ENCODE results near the gene SLC38A5. TPM values are rescaled to one million over a fixed set of nuclear protein-coding genes. Genes with fewer than 3 reads are reported as not detected.
"Not testable (repeated sequence)": the region's sequence is repeated elsewhere in the genome, so short reads cannot be mapped to it uniquely, and the experiment has no call there.

SLC38A5 gene
- total and polyA plus RNA-seq, 2 donors from 2014 or later = 2.9 to 8.3 TPM

DNA sequence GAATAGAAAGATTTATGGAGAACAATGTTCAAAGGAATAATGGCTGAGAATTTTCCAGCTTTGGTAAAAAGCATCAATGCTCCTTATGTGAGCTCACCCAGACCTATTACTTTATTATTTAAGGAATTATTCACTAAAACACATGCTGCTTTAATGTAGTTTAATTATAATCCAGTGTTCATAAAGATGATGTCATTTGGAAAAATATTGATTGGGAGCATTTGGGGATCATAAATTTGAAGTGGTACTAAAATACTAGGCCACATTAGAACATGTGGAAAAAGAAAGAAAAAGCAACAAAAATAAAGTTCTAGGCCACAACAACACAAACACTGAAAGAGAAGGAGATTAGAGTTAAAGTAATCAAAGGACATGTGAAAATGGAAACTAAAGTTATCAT lies 20.0 kb downstream of the SLC38A5 start:
- Histone ChIP-seq H3K27me3 (ENCODE audit: control insufficient read depth, insufficient read depth, low read length) (no peaks in the 10 kb centered on the region), H3K4me3 (ENCODE audit: low read length in 3 of 3) (no peak overlapping the region), H3K9ac (ENCODE audit: low read length in 3 of 3) (no peak overlapping the region), H3K9me3 (ENCODE audit: control insufficient read depth in 2 of 3, insufficient read depth in 1 of 3, low read length in 3 of 3) (no peaks in the 10 kb centered on the region), H3K36me3 (ENCODE audit: control insufficient read depth in 2 of 3, insufficient read depth in 3 of 3, low read length in 3 of 3) (no peaks in the 10 kb centered on the region), H3K27ac (ENCODE audit: low read depth in 2 of 2, low read length in 2 of 2) (no peak overlapping the region), H3K4me1 (ENCODE audit: control insufficient read depth in 2 of 3, insufficient read depth in 2 of 3, low read depth in 1 of 3, low read length in 3 of 3) (no peaks in the 10 kb centered on the region)
- FAIRE-seq = no peak
- intact Hi-C loops (cut with DNase I) = no loop called here
- DNase-seq = no peak
- TF ChIP-seq, protein P1, sequence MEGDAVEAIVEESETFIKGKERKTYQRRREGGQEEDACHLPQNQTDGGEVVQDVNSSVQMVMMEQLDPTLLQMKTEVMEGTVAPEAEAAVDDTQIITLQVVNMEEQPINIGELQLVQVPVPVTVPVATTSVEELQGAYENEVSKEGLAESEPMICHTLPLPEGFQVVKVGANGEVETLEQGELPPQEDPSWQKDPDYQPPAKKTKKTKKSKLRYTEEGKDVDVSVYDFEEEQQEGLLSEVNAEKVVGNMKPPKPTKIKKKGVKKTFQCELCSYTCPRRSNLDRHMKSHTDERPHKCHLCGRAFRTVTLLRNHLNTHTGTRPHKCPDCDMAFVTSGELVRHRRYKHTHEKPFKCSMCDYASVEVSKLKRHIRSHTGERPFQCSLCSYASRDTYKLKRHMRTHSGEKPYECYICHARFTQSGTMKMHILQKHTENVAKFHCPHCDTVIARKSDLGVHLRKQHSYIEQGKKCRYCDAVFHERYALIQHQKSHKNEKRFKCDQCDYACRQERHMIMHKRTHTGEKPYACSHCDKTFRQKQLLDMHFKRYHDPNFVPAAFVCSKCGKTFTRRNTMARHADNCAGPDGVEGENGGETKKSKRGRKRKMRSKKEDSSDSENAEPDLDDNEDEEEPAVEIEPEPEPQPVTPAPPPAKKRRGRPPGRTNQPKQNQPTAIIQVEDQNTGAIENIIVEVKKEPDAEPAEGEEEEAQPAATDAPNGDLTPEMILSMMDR (IDR thresholded peaks at IDR 0.05; ENCODE audit: borderline replicate concordance, extremely low read depth, insufficient read depth) = no peak

DNA sequence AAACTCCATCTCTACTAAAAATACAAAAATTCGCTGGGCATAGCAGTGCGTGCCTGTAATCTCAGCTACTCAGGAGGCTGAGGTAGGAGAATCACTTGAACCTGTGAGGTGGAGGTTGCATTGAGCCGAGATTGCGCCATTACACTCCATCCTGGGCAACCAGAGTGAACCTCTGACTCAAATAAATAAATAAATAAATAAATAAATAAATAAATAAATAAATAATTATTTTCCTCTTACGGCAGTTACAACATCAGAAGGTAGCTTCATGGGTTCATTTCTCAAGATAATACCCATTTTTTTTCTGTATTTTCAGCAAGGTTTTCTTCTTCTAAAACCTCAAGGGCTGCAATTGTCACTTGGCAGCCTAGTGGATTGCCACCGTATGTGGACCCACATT lies 22.9 kb downstream of the SLC38A5 start:
- H3K9me3 ChIP-seq (ENCODE audit: control insufficient read depth in 2 of 3, insufficient read depth in 1 of 3, low read length in 3 of 3); FAIRE-seq; H3K4me3 ChIP-seq (ENCODE audit: low read length in 3 of 3); DNase-seq; H3K27me3 ChIP-seq (ENCODE audit: control insufficient read depth, insufficient read depth, low read length); H3K4me1 ChIP-seq (ENCODE audit: control insufficient read depth in 2 of 3, insufficient read depth in 2 of 3, low read depth in 1 of 3, low read length in 3 of 3); H3K9ac ChIP-seq (ENCODE audit: low read length in 3 of 3); intact Hi-C loops (cut with DNase I); H3K27ac ChIP-seq (ENCODE audit: low read depth in 2 of 2, low read length in 2 of 2); H3K36me3 ChIP-seq (ENCODE audit: control insufficient read depth in 2 of 3, insufficient read depth in 3 of 3, low read length in 3 of 3): not testable (repeated sequence)

DNA sequence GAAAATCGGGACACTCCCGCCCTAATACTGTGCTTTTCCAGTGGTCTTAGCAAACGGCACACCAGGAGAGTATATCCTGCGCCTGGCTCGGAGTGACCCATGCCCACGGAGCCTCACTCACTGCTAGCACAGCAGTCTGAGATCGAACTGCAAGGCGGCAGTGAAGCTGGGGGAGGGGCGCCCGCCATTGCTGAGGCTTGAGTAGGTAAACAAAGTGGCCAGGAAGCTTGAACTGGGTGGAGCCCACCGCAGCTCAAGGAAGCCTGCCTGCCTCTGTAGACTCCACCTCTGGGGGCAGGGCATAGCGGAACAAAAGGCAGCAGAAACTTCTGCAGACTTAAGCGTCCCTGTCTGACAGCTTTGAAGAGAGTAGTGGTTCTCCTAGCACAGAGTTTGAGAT lies 36.3 kb downstream of the SLC38A5 start:
- H3K27me3 ChIP-seq (ENCODE audit: control insufficient read depth, insufficient read depth, low read length); H3K4me1 ChIP-seq (ENCODE audit: control insufficient read depth in 2 of 3, insufficient read depth in 2 of 3, low read depth in 1 of 3, low read length in 3 of 3); FAIRE-seq; intact Hi-C loops (cut with DNase I); H3K9me3 ChIP-seq (ENCODE audit: control insufficient read depth in 2 of 3, insufficient read depth in 1 of 3, low read length in 3 of 3); H3K27ac ChIP-seq (ENCODE audit: low read depth in 2 of 2, low read length in 2 of 2); H3K4me3 ChIP-seq (ENCODE audit: low read length in 3 of 3); H3K36me3 ChIP-seq (ENCODE audit: control insufficient read depth in 2 of 3, insufficient read depth in 3 of 3, low read length in 3 of 3); H3K9ac ChIP-seq (ENCODE audit: low read length in 3 of 3): not testable (repeated sequence)
- peak in 1 of 5 donors; percentile 59 for DNase-seq

DNA sequence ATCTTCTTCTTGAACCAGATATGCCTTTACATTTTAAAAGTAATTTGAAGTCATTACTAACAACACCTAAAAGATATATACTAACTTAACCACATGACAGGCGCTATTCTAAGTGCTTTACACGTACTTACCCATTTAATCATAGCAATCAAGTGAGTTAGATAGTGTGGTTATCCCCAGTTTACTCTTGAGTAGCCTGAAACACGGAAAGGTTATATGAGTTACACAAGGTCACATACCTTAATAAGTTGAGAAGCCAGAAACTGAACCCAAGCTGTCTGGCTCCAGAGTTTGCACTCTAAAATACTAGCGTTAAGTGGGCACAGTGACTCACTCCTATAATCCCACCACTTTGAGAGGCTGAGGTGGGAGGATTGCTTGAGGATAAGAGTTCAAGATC lies 39.9 kb downstream of the SLC38A5 start:
- H3K27ac ChIP-seq (ENCODE audit: low read depth in 2 of 2, low read length in 2 of 2); H3K36me3 ChIP-seq (ENCODE audit: control insufficient read depth in 2 of 3, insufficient read depth in 3 of 3, low read length in 3 of 3); H3K9me3 ChIP-seq (ENCODE audit: control insufficient read depth in 2 of 3, insufficient read depth in 1 of 3, low read length in 3 of 3); intact Hi-C loops (cut with DNase I); H3K9ac ChIP-seq (ENCODE audit: low read length in 3 of 3); H3K27me3 ChIP-seq (ENCODE audit: control insufficient read depth, insufficient read depth, low read length); FAIRE-seq; DNase-seq; H3K4me1 ChIP-seq (ENCODE audit: control insufficient read depth in 2 of 3, insufficient read depth in 2 of 3, low read depth in 1 of 3, low read length in 3 of 3); H3K4me3 ChIP-seq (ENCODE audit: low read length in 3 of 3): not testable (repeated sequence)

DNA sequence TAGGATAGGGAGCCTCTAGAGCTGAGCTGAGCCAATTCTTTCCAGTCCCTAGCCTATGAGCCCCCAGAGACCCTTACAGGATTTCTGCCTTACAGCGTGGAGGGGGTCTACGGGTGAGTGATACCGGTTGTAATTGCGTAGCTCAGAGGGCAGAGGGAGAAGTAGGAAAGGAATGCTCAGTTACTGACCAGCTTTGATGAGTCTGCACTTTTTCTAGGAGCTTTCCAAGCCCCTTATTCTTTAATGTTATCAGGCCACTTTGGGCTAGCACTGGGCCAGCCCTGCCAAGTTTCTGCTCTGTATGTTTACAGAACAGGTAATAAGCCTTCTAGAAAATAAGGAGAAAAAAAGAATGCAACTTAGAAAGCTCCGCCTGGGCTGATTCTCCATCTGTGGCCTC lies 40.5 kb downstream of the SLC38A5 start:
- H3K36me3 ChIP-seq (ENCODE audit: control insufficient read depth in 2 of 3, insufficient read depth in 3 of 3, low read length in 3 of 3); H3K4me1 ChIP-seq (ENCODE audit: control insufficient read depth in 2 of 3, insufficient read depth in 2 of 3, low read depth in 1 of 3, low read length in 3 of 3); H3K27me3 ChIP-seq (ENCODE audit: control insufficient read depth, insufficient read depth, low read length); H3K9me3 ChIP-seq (ENCODE audit: control insufficient read depth in 2 of 3, insufficient read depth in 1 of 3, low read length in 3 of 3); DNase-seq; FAIRE-seq; H3K9ac ChIP-seq (ENCODE audit: low read length in 3 of 3); H3K4me3 ChIP-seq (ENCODE audit: low read length in 3 of 3); H3K27ac ChIP-seq (ENCODE audit: low read depth in 2 of 2, low read length in 2 of 2); intact Hi-C loops (cut with DNase I): not testable (repeated sequence)

DNA sequence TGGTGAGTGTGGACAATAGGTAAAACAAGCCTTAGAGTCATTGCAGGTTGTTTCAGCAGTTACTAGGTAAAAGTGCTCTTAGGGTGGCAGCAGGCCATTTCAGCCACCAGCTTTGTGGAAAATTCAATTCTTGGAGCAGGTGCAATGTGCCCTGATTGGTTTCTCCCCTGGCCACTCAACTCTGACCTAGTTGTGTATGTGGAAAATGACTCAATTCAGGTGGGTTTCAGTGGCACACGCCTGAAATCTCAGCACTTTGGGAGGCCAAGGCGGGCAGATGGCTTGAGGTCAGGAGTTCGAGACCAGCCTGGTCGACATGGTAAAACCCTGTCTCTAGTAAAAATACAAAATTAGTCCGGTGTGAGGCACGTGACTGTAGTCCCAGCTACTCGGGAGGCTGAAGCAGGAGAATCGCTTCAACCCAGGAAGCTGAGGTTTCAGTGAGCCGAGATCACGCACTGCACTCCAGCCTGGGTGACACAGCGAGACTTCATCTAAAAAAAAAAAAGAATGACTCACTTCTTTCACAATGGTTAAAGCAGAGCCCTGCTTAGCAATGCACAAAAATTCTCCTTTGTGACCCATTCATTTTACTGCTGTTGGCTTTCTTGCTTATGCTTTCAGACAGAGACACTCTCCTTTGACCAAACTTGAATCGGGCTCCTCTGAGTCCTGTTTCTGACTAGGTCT lies 42.9 kb downstream of the SLC38A5 start:
- FAIRE-seq; H3K4me1 ChIP-seq (ENCODE audit: control insufficient read depth in 2 of 3, insufficient read depth in 2 of 3, low read depth in 1 of 3, low read length in 3 of 3); H3K9me3 ChIP-seq (ENCODE audit: control insufficient read depth in 2 of 3, insufficient read depth in 1 of 3, low read length in 3 of 3); H3K27me3 ChIP-seq (ENCODE audit: control insufficient read depth, insufficient read depth, low read length); H3K27ac ChIP-seq (ENCODE audit: low read depth in 2 of 2, low read length in 2 of 2); DNase-seq; intact Hi-C loops (cut with DNase I); H3K9ac ChIP-seq (ENCODE audit: low read length in 3 of 3); H3K36me3 ChIP-seq (ENCODE audit: control insufficient read depth in 2 of 3, insufficient read depth in 3 of 3, low read length in 3 of 3); H3K4me3 ChIP-seq (ENCODE audit: low read length in 3 of 3): not testable (repeated sequence)

DNA sequence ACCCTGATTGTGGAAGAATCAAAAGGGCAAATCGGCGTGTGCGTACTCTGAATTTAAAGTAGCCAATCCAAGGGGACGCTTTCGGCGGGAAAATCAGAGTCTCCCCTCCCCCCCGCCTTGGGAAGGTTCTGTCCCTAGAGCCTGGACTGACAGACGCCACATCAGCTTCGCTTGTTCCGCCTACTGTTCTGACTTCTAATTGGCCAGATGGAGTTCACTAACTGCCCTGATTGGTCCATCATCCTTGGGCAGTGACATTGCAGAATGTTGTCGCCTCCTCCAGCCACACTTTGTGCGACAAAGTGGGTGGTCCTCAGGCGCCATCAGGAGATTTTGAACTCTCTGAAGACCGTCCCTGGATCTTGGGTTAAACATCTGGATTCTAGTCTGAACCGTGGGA lies 58.2 kb downstream of the SLC38A5 start, which contains the start of gene SSX4B:
TSS of gene SSX4B (minus strand) at position 101 of the 400 bp plus-strand sequence. CDS start 588 bp downstream, outside the sequence.
- DNase-seq; intact Hi-C loops (cut with DNase I); H3K27ac ChIP-seq (ENCODE audit: low read depth in 2 of 2, low read length in 2 of 2); H3K4me3 ChIP-seq (ENCODE audit: low read length in 3 of 3); H3K4me1 ChIP-seq (ENCODE audit: control insufficient read depth in 2 of 3, insufficient read depth in 2 of 3, low read depth in 1 of 3, low read length in 3 of 3); H3K27me3 ChIP-seq (ENCODE audit: control insufficient read depth, insufficient read depth, low read length); H3K9me3 ChIP-seq (ENCODE audit: control insufficient read depth in 2 of 3, insufficient read depth in 1 of 3, low read length in 3 of 3); H3K9ac ChIP-seq (ENCODE audit: low read length in 3 of 3); H3K36me3 ChIP-seq (ENCODE audit: control insufficient read depth in 2 of 3, insufficient read depth in 3 of 3, low read length in 3 of 3); FAIRE-seq: not testable (repeated sequence)

All from kidney (tissue), 14 donors.